Right atrium auricular region (tissue), 2 donors: ENCODE results near the gene SORCS1. TPM values are rescaled to one million over a fixed set of nuclear protein-coding genes. Genes with fewer than 3 reads are reported as not detected.

ENCODE experiments used
- DNase-seq: peaks from one replicate; pipeline ENCODE4 v3.0.0-alpha.2; 2019; ENCODE audit warnings: low spot score
- H3K27ac ChIP-seq, 2 donors: fragments of 200-600 bp; sonication (generic); 1 replicate in 1 of 2; 2 replicates in 1 of 2; pipeline ENCODE4 v1.5.1; 2016 to 2019
- H3K27me3 ChIP-seq, 2 donors: fragments of 200-600 bp; sonication (generic); one replicate each; pipeline versions ENCODE4 v1.5.1 to v1.6.0; 2017 to 2019
- H3K36me3 ChIP-seq: fragments of 200-600 bp; sonication (generic); one replicate; pipeline ENCODE4 v1.5.1; 2016
- H3K4me1 ChIP-seq, 2 donors: fragments of 200-600 bp; sonication (generic); one replicate each; pipeline versions ENCODE4 v1.5.1 to v1.6.0; 2017 to 2019
- H3K4me3 ChIP-seq, 2 donors: fragments of 200-600 bp; sonication (generic); 1 replicate in 1 of 2; 2 replicates in 1 of 2; pipeline ENCODE4 v1.5.1; 2017 to 2019; ENCODE audit warnings: mild to moderate bottlenecking in 1 of 2, moderate library complexity in 1 of 2
- H3K9me3 ChIP-seq, 2 donors: fragments of 200-600 bp; sonication (generic); one replicate each; pipeline ENCODE4 v1.5.1; 2019
- total RNA-seq, 2 donors: library from RNA; depleted of rRNA; stranded (reverse); fragments of >200 nt; gene quantifications; one replicate each; pipeline ENCODE4 v1.1.0, GENCODE V29; 2016
- TF ChIP-seq, protein P1 (sequence below), 2 donors: fragments of 200-600 bp; sonication (generic); IDR thresholded peaks; one replicate each; pipeline ENCODE4 v1.5.1; 2019; ENCODE audit warnings: antibody characterized with exemption in 2 of 2

SORCS1 gene
- total RNA-seq, 2 donors from 2014 or later: 1.6 to 4.2 TPM

DNA sequence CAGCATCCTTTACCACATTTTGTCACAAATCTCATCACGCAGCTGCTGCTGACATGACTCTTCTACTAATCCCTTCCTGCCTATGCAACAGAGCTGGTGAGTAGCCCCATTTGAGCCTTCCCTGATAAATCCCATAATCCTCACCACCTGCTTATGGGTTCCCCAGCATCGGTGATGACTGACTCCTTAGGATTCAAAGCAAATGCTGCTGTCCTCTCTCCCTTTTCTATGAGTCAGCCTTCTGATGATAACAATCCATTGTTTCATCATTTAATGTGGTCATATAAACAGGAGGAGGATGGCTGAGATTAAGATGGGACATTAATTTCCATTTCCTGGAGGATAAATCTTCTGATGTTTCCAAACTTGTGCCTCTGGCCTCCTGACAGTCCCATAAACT is 73.4 kb downstream of the SORCS1 start:
- H3K4me3 ChIP-seq: no peak overlapping the region
- H3K36me3 ChIP-seq: no peaks in the 10 kb centered on the region
- no peaks in the 10 kb centered on the region for H3K4me1 ChIP-seq
- TF ChIP-seq, protein P1, sequence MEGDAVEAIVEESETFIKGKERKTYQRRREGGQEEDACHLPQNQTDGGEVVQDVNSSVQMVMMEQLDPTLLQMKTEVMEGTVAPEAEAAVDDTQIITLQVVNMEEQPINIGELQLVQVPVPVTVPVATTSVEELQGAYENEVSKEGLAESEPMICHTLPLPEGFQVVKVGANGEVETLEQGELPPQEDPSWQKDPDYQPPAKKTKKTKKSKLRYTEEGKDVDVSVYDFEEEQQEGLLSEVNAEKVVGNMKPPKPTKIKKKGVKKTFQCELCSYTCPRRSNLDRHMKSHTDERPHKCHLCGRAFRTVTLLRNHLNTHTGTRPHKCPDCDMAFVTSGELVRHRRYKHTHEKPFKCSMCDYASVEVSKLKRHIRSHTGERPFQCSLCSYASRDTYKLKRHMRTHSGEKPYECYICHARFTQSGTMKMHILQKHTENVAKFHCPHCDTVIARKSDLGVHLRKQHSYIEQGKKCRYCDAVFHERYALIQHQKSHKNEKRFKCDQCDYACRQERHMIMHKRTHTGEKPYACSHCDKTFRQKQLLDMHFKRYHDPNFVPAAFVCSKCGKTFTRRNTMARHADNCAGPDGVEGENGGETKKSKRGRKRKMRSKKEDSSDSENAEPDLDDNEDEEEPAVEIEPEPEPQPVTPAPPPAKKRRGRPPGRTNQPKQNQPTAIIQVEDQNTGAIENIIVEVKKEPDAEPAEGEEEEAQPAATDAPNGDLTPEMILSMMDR (IDR thresholded peaks at IDR 0.05): no peak
- no peak for DNase-seq
- H3K27me3 ChIP-seq: no peaks in the 10 kb centered on the region
- no peaks in the 10 kb centered on the region for H3K9me3 ChIP-seq
- H3K27ac ChIP-seq: no peak overlapping the region

DNA sequence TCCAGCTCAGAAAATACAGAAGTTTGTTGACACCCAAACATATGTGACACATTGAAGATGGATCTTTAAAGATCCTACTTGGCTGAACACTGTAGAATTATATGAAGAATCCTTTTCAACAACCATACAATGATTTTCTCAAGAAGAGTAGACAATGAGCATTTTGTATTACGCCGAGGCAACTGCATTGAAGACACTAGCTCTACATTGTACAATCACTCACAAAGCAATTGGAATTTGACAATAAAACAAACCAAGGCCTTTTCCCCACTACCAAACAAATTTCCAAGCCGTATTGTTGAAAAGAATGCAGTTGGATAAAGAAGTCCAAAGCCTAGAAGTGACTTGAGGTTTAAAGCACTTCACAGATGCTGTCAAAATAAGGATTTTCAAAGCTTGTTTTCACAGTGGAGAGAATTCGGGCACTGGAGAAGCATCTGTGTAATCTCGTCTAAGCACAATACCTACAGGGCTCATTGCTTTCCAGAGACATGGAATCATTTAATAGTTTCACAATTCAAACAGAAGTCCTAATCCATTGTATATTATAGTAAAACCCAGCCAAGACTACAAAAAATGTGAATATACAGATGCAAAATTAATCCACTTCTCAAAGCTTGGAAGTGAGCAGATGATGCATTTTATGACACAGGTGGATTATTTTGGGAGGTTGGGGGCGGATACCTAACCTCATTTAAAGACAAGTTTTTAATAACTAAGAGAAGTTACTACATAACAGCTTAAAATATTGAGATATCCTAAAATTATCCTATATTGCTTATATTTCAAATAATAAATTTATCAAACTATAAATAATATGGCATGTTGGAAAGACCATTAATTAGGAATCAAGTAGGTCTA is 78.6 kb downstream of the SORCS1 start:
- Histone ChIP-seq H3K27ac (no peak overlapping the region), H3K9me3 (no peaks in the 10 kb centered on the region), H3K36me3 (no peaks in the 10 kb centered on the region), H3K4me1 (no peaks in the 10 kb centered on the region), H3K27me3 (no peaks in the 10 kb centered on the region), H3K4me3 (no peak overlapping the region)
- TF ChIP-seq, protein P1 (IDR thresholded peaks at IDR 0.05): no peak
- no peak for DNase-seq

DNA sequence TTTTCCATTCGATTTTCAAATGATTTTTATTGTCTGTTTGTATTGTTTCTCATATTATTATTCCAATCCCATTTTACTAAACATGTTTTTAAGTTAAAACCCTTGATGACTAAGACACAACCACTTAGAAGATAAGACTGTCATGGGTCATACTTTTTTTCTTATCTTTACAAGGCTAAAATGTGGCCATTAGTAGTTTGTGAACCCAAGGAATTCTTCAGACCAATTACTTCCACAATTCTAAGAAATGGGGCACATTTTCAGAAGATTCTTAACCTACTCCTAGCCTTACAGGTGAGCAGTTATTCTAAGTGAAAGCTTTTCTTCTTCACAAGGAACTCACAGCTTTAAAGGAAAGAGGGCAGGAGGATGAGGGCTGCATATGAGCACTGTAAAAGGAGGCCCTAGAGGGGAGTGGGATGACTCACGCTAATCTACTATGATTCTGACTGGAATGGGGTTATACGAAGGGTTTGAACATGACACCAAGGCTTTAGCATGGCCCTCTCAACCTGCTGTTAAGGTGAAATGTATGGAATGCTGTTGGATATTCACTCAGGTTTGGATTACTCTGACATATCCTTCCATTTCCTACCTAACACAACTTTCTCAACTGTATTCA is 81.0 kb downstream of the SORCS1 start:
- Histone ChIP-seq H3K4me3 (no peak overlapping the region), H3K9me3 (no peaks in the 10 kb centered on the region), H3K4me1 (no peaks in the 10 kb centered on the region), H3K27me3 (no peaks in the 10 kb centered on the region), H3K36me3 (no peaks in the 10 kb centered on the region), H3K27ac (no peak overlapping the region)
- no peak for DNase-seq
- TF ChIP-seq, protein P1 (IDR thresholded peaks at IDR 0.05): no peak

DNA sequence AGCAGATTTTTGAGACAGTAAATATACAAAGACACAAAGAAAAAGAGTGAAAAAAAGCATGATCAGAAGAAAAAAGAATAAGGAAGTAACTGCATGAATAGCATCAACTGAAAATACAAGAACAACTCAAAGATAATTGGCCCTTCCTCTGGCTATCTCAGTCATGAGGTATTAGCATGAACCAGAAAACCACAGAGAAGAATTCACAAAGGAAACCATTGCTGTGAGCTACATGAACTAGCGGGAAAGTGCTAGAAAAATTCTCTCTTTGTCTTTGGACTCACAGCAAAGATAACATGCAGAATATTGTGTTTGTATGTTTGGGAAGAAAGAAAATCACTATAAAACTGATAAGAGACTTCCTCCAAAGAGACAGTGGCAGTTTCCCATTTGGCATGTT is 82.9 kb downstream of the SORCS1 start:
- Histone ChIP-seq H3K27me3 (no peaks in the 10 kb centered on the region), H3K9me3 (no peaks in the 10 kb centered on the region), H3K36me3 (no peaks in the 10 kb centered on the region), H3K27ac (no peak overlapping the region), H3K4me3 (no peak overlapping the region), H3K4me1 (no peaks in the 10 kb centered on the region)
- DNase-seq: no peak
- TF ChIP-seq, protein P1 (IDR thresholded peaks at IDR 0.05): no peak

DNA sequence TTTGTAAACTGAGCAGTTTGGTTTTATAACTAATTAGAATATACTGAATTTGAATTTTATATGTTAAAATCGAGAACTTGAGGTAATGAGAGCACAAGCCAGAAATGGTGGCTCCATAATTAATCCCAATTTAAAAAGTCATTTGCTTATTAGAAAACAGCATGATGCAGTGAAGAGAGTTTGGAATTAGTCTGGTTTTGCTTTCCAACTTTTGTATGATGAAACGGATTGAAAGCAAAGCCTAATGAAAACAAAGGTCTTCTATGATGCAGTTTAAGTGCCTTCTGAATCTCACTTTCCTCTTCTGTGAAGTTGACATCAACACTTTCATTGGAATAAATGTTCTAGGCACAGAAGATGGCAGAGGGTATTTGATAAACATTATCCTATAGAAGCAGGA is 89.4 kb downstream of the SORCS1 start:
- DNase-seq: no peak
- H3K27me3 ChIP-seq: no peaks in the 10 kb centered on the region
- H3K27ac ChIP-seq: no peak overlapping the region
- no peaks in the 10 kb centered on the region for H3K9me3 ChIP-seq
- H3K36me3 ChIP-seq: no peaks in the 10 kb centered on the region
- no peaks in the 10 kb centered on the region for H3K4me1 ChIP-seq
- no peak overlapping the region for H3K4me3 ChIP-seq
- TF ChIP-seq, protein P1 (IDR thresholded peaks at IDR 0.05): no peak
